HepG2 (cell line): ENCODE results near the gene MTREX. TPM values are rescaled to one million over a fixed set of nuclear protein-coding genes. Genes with fewer than 3 reads are reported as not detected.

ENCODE experiments used
- ARID2 ChIP-seq: sonication (generic); formaldehyde crosslinking; IDR thresholded peaks from 2 replicates; pipeline ENCODE4 v1.8.1; 2022; ENCODE audit warnings: mild to moderate bottlenecking, missing genetic modification reagents, borderline replicate concordance
- ASH2L ChIP-seq: fragments of 300-600, 200-600 bp; sonication (generic); IDR thresholded peaks from 2 replicates; pipeline ENCODE4 v1.7.0; 2017; ENCODE audit warnings: low read depth, mild to moderate bottlenecking, moderate library complexity, mixed read lengths, low read length; ENCODE audit not compliant: insufficient read length
- IKZF1 ChIP-seq: fragments of 450-650 bp; IDR thresholded peaks from 2 replicates; pipeline ENCODE4 v1.7.1; 2016
- ISL2 ChIP-seq: sonication (generic); formaldehyde crosslinking; IDR thresholded peaks from 2 replicates; pipeline ENCODE4 v1.5.0; 2020; ENCODE audit warnings: missing genetic modification reagents
- KDM2A ChIP-seq: sonication (generic); formaldehyde crosslinking; IDR thresholded peaks from 2 replicates; pipeline ENCODE4 v1.4.0; 2020; ENCODE audit warnings: low read depth, missing genetic modification reagents, borderline replicate concordance
- KLF6 ChIP-seq: IDR thresholded peaks from 2 replicates; pipeline ENCODE4 v1.8.0; 2016; ENCODE audit warnings: missing biosample characterization, missing genetic modification reagents
- LCORL ChIP-seq, 2 experiments: fragments of 450-650 bp in 1 of 2; sonication (generic) in 1 of 2; formaldehyde crosslinking in 1 of 2; IDR thresholded peaks; 2 replicates each; pipeline versions ENCODE4 v1.5.0 to v1.6.1; 2017 to 2020; ENCODE audit warnings: antibody characterized with exemption in 1 of 2, missing genetic modification reagents in 1 of 2
- MED13 ChIP-seq: sonication (generic); formaldehyde crosslinking; IDR thresholded peaks from 2 replicates; pipeline ENCODE4 v1.5.0; 2020; ENCODE audit warnings: missing genetic modification reagents
- MEIS2 ChIP-seq: sonication (generic); formaldehyde crosslinking; IDR thresholded peaks from 2 replicates; pipeline ENCODE4 v1.9.0; 2021; ENCODE audit warnings: mild to moderate bottlenecking, missing genetic modification reagents
- MXD4 ChIP-seq: IDR thresholded peaks from 2 replicates; pipeline ENCODE4 v1.6.1; 2016; ENCODE audit warnings: mild to moderate bottlenecking, missing biosample characterization, missing genetic modification reagents
- NFKB2 ChIP-seq: sonication (generic); formaldehyde crosslinking; IDR thresholded peaks from 2 replicates; pipeline ENCODE4 v1.4.0; 2020; ENCODE audit warnings: missing genetic modification reagents, borderline replicate concordance
- NFRKB ChIP-seq: fragments of 450-650 bp; IDR thresholded peaks from 2 replicates; pipeline ENCODE4 v1.6.1; 2017
- POGZ ChIP-seq: sonication (generic); formaldehyde crosslinking; IDR thresholded peaks from 2 replicates; pipeline ENCODE4 v1.4.0; 2020; ENCODE audit warnings: mild to moderate bottlenecking, missing genetic modification reagents
- SOX13 ChIP-seq, 3 experiments: fragments of 450-650 bp in 1 of 3; sonication (generic) in 1 of 3; formaldehyde crosslinking in 1 of 3; IDR thresholded peaks in 2 of 3; conservative IDR thresholded peaks in 1 of 3; 2 replicates each; pipeline versions ENCODE4 v1.5.0 to v1.6.1; 2016 to 2020; ENCODE audit warnings: antibody characterized with exemption in 1 of 3, mild to moderate bottlenecking in 1 of 3, missing compliant biosample characterization in 1 of 3, missing genetic modification reagents in 1 of 3, moderate library complexity in 1 of 3
- TARDBP ChIP-seq: sonication (generic); formaldehyde crosslinking; IDR thresholded peaks from 2 replicates; pipeline ENCODE4 v1.8.0; 2022; ENCODE audit warnings: mild to moderate bottlenecking, missing genetic modification reagents
- TBX3 ChIP-seq: fragments of 450-650 bp; IDR thresholded peaks from 2 replicates; pipeline ENCODE4 v1.6.1; 2017; ENCODE audit warnings: antibody characterized with exemption, mild to moderate bottlenecking, inconsistent platforms, borderline replicate concordance
- ZC3H13 ChIP-seq: sonication (generic); formaldehyde crosslinking; IDR thresholded peaks from 2 replicates; pipeline ENCODE4 v1.8.1; 2023; ENCODE audit warnings: mild to moderate bottlenecking, missing genetic modification reagents, moderate library complexity
- ZFP37 ChIP-seq: sonication (generic); formaldehyde crosslinking; IDR thresholded peaks from 2 replicates; pipeline ENCODE4 v1.4.0; 2020; ENCODE audit warnings: missing genetic modification reagents, borderline replicate concordance
- ZNF234 ChIP-seq: sonication (generic); formaldehyde crosslinking; conservative IDR thresholded peaks from 2 replicates; pipeline ENCODE4 v1.5.1; 2020; ENCODE audit warnings: mild to moderate bottlenecking, missing genetic modification reagents
- ZNF567 ChIP-seq: sonication (generic); formaldehyde crosslinking; IDR thresholded peaks from 2 replicates; pipeline ENCODE4 v1.8.1; 2023; ENCODE audit warnings: mild to moderate bottlenecking, missing genetic modification reagents, borderline replicate concordance
- ZNF580 ChIP-seq: IDR thresholded peaks from 2 replicates; pipeline ENCODE4 v1.6.1; 2016; ENCODE audit warnings: low read depth, borderline replicate concordance
- ZNF878 ChIP-seq: sonication (generic); formaldehyde crosslinking; IDR thresholded peaks from 2 replicates; pipeline ENCODE4 v1.8.1; 2023; ENCODE audit warnings: mild to moderate bottlenecking, missing genetic modification reagents, moderate library complexity
- ZZZ3 ChIP-seq: sonication (generic); formaldehyde crosslinking; IDR thresholded peaks from 2 replicates; pipeline ENCODE4 v1.4.0; 2020; ENCODE audit warnings: missing genetic modification reagents, mild to moderate bottlenecking, borderline replicate concordance
- polyA plus RNA-seq, 8 experiments: library from polyadenylated mRNA; depleted of rRNA in 3 of 8; stranded (reverse) in 7 of 8; unstranded in 1 of 8; fragments of >200 nt; fragmentation: Illumina TruSeq in 4 of 8; extraction: Trizol in 4 of 8; gene quantifications; 2 replicates each; pipeline versions ENCODE4 v1.2.1 to v1.2.3, GENCODE V29; 2011 to 2016; ENCODE audit warnings: low read depth in 4 of 8, missing spikeins in 1 of 8, mixed read lengths in 1 of 8; ENCODE audit not compliant: insufficient read depth in 1 of 8
- total RNA-seq, 5 experiments: library from RNA; depleted of rRNA; stranded (reverse); fragments of >200 nt; fragmentation: Illumina TruSeq; extraction: Trizol; gene quantifications; 2 replicates each; pipeline ENCODE4 v1.2.3, GENCODE V29; 2016; ENCODE audit warnings: low read depth in 1 of 5
- TF ChIP-seq, protein P1 (sequence below): sonication (generic); formaldehyde crosslinking; IDR thresholded peaks from 2 replicates; pipeline ENCODE4 v1.8.1; 2023; ENCODE audit warnings: missing genetic modification reagents, inconsistent platforms, borderline replicate concordance
- TF ChIP-seq, protein P2 (sequence below): sonication (generic); formaldehyde crosslinking; IDR thresholded peaks from 2 replicates; pipeline ENCODE4 v1.4.0; 2020; ENCODE audit warnings: missing genetic modification reagents
- TF ChIP-seq, protein P3 (sequence below): IDR thresholded peaks from 2 replicates; pipeline ENCODE4 v1.6.1; 2012; ENCODE audit warnings: inconsistent platforms

The MTREX gene
- total and polyA plus RNA-seq, 2 of the 13 experiments (the other 11 are each of a cell fraction or from before 2014, with no cell fraction given) = 16.4 to 91.5 TPM

DNA sequence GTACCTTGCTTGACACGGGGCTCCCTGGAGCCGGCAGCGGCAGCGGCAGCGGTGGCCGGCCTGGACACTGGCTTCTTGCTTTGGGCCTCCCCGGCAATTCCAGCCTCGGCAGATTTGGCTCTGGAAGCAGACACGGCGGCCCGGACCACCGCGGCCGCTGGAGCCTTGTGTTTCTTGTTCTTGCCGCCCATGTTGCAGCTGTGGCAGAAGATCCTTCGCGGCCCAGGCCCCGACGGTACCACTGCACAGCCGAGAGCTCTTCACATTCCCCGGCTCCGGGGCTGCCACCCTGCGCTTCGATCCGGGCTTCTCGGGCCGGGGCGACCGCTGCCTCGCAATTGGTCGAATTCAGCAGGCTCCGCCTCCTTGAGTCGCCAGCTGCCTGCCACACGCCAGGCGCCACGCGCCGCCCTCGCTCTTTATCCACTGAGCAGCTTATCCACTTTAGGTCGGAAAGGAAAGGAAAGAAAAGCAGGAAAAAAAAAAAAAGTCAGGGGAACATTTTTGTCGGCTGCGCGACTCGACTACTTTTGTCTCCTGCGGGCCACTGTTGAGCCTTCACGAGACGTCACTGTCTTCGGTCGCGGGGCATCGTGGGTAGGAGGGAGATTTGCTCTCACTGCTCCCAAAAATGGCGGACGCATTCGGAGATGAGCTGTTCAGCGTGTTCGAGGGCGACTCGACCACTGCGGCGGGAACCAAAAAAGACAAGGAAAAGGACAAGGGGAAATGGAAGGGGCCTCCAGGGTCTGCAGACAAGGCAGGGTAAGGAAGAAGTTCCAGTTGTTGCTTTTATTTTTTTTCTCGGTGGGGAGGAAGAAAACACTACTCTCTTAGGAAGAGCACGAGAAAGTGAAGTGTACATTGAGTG, at the start of gene MTREX, which contains the start of gene DHX29 (continued):
- TF ChIP-seq ZFP37 (CRISPR knock-in tag) (no peak), LCORL (IDR thresholded peaks at IDR 0.05) (0 out of 2 replicates have a peak, but pooled peaks have one; percentile 3), LCORL (CRISPR knock-in tag; IDR thresholded peaks at IDR 0.05) (peak; percentile 79), ZNF580 (CRISPR knock-in tag) (peak; percentile 19; the same call in 1 of the 2 replicates), ARID2 (CRISPR knock-in tag) (peak; percentile 24; the same call in 1 of the 2 replicates), SOX13 (IDR thresholded peaks at IDR 0.05) (no peak), SOX13 (CRISPR knock-in tag; conservative IDR thresholded peaks at IDR 0.05 in 1 of 2, IDR thresholded peaks at IDR 0.05 in 1 of 2) (0 out of 4 replicates have a peak, but pooled peaks of 1 of the 2 experiments have one; percentile 5), ZC3H13 (CRISPR knock-in tag) (0 out of 2 replicates have a peak, but pooled peaks have one; percentile 42), TBX3 (0 out of 2 replicates have a peak, but pooled peaks have one; percentile 9), POGZ (CRISPR knock-in tag) (peak; percentile 84), NFKB2 (CRISPR knock-in tag) (peak; percentile 95; the same call in 1 of the 2 replicates), KLF6 (CRISPR knock-in tag) (no peak; the same call in none of the 2 replicates), NFRKB (peak; percentile 80; the same call in 1 of the 2 replicates), MXD4 (CRISPR knock-in tag) (peak; percentile 64), TARDBP (CRISPR knock-in tag) (peak; percentile 66; the same call in 1 of the 2 replicates), MED13 (CRISPR knock-in tag) (0 out of 2 replicates have a peak, but pooled peaks have one; percentile 31), ZZZ3 (CRISPR knock-in tag) (peak; percentile 77; the same call in 1 of the 2 replicates), KDM2A (CRISPR knock-in tag) (peak; percentile 73; the same call in 1 of the 2 replicates), ISL2 (CRISPR knock-in tag) (peak; percentile 73), ZNF878 (CRISPR knock-in tag) (0 out of 2 replicates have a peak, but pooled peaks have one; percentile 10), MEIS2 (CRISPR knock-in tag) (peak; percentile 58; the same call in 1 of the 2 replicates), ASH2L (peak; percentile 97), ZNF234 (CRISPR knock-in tag) (no peak), IKZF1 (no peak), ZNF567 (CRISPR knock-in tag) (0 out of 2 replicates have a peak, but pooled peaks have one; percentile 33)
- TF ChIP-seq, protein P1, sequence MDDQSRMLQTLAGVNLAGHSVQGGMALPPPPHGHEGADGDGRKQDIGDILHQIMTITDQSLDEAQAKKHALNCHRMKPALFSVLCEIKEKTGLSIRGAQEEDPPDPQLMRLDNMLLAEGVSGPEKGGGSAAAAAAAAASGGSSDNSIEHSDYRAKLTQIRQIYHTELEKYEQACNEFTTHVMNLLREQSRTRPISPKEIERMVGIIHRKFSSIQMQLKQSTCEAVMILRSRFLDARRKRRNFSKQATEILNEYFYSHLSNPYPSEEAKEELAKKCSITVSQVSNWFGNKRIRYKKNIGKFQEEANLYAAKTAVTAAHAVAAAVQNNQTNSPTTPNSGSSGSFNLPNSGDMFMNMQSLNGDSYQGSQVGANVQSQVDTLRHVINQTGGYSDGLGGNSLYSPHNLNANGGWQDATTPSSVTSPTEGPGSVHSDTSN (CRISPR knock-in tag) = 0 out of 2 replicates have a peak, but pooled peaks have one; percentile 26
- TF ChIP-seq, protein P2, sequence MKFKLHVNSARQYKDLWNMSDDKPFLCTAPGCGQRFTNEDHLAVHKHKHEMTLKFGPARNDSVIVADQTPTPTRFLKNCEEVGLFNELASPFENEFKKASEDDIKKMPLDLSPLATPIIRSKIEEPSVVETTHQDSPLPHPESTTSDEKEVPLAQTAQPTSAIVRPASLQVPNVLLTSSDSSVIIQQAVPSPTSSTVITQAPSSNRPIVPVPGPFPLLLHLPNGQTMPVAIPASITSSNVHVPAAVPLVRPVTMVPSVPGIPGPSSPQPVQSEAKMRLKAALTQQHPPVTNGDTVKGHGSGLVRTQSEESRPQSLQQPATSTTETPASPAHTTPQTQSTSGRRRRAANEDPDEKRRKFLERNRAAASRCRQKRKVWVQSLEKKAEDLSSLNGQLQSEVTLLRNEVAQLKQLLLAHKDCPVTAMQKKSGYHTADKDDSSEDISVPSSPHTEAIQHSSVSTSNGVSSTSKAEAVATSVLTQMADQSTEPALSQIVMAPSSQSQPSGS = peak; percentile 85
- TF ChIP-seq, protein P3, sequence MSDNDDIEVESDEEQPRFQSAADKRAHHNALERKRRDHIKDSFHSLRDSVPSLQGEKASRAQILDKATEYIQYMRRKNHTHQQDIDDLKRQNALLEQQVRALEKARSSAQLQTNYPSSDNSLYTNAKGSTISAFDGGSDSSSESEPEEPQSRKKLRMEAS = peak; percentile 90
